HL-60 (cell line): Measurements from ENCODE around the gene HDAC9.

Source experiments
- DNase-seq, 2 experiments: peaks; one replicate each; pipeline ENCODE4 v3.0.0-alpha.2; 2010 to 2020; ENCODE audit warnings: low read depth in 1 of 2, low spot score in 1 of 2
- H3K27ac ChIP-seq: fragments of 250-450 bp; sonication (Bioruptor Pico); replicated peaks from 2 replicates; pipeline ENCODE4 v1.5.1; 2020; ENCODE audit warnings: mild to moderate bottlenecking, moderate library complexity
- H3K27me3 ChIP-seq: fragments of 250-450 bp; sonication (Bioruptor Pico); 2 replicates; pipeline ENCODE4 v1.5.1; 2021; ENCODE audit warnings: mild to moderate bottlenecking, moderate library complexity; ENCODE audit not compliant: insufficient read depth, poor library complexity, severe bottlenecking
- H3K4me3 ChIP-seq: replicated peaks from 2 replicates; pipeline ENCODE4 v1.5.1; 2011; ENCODE audit warnings: mild to moderate bottlenecking, control low read depth, low read length; ENCODE audit not compliant: insufficient read depth
- GABPA ChIP-seq: IDR thresholded peaks from 2 replicates; pipeline ENCODE4 v1.6.1; 2012; ENCODE audit warnings: low read depth
- POLR2AphosphoS5 ChIP-seq: IDR thresholded peaks from 2 replicates; pipeline ENCODE4 v1.6.1; 2012; ENCODE audit warnings: low read depth
- SPI1 ChIP-seq: IDR thresholded peaks from 2 replicates; pipeline ENCODE4 v1.6.1; 2012; ENCODE audit warnings: low read depth, mild to moderate bottlenecking, borderline replicate concordance
- TF ChIP-seq, protein P1 (sequence below): IDR thresholded peaks from one replicate; pipeline ENCODE4 v1.5.1; 2011; ENCODE audit warnings: low read length, control low read depth, inconsistent platforms; ENCODE audit not compliant: insufficient read depth
- TF ChIP-seq, protein P2 (sequence below): IDR thresholded peaks from 2 replicates; pipeline ENCODE4 v1.6.1; 2012; ENCODE audit warnings: low read depth; ENCODE audit not compliant: insufficient replicate concordance

HDAC9 gene

DNA sequence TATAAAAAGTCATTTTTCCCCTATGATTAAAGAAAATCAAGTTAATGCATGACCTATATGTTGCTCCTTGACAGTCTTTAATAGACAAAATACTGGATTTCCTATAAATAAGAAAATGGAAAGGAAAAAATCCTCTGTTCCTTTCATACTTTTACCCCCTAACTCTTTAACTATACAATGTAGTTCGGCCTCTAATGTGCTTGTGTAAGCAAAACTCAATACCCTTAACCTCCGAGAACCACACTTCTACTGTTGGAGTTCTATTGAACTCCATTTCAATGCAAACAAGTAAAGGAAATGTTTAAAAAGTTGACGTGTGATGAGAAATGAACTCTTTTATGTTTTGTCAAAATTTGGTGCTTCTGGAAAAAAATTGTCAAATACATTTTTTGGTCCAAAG lies 36.0 kb downstream of the HDAC9 start:
- no peaks in the 10 kb centered on the region for H3K27me3 ChIP-seq
- TF ChIP-seq POLR2AphosphoS5 = no peak
- no peak for TF ChIP-seq SPI1
- TF ChIP-seq, protein P1, sequence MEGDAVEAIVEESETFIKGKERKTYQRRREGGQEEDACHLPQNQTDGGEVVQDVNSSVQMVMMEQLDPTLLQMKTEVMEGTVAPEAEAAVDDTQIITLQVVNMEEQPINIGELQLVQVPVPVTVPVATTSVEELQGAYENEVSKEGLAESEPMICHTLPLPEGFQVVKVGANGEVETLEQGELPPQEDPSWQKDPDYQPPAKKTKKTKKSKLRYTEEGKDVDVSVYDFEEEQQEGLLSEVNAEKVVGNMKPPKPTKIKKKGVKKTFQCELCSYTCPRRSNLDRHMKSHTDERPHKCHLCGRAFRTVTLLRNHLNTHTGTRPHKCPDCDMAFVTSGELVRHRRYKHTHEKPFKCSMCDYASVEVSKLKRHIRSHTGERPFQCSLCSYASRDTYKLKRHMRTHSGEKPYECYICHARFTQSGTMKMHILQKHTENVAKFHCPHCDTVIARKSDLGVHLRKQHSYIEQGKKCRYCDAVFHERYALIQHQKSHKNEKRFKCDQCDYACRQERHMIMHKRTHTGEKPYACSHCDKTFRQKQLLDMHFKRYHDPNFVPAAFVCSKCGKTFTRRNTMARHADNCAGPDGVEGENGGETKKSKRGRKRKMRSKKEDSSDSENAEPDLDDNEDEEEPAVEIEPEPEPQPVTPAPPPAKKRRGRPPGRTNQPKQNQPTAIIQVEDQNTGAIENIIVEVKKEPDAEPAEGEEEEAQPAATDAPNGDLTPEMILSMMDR = no peak
- TF ChIP-seq, protein P2, sequence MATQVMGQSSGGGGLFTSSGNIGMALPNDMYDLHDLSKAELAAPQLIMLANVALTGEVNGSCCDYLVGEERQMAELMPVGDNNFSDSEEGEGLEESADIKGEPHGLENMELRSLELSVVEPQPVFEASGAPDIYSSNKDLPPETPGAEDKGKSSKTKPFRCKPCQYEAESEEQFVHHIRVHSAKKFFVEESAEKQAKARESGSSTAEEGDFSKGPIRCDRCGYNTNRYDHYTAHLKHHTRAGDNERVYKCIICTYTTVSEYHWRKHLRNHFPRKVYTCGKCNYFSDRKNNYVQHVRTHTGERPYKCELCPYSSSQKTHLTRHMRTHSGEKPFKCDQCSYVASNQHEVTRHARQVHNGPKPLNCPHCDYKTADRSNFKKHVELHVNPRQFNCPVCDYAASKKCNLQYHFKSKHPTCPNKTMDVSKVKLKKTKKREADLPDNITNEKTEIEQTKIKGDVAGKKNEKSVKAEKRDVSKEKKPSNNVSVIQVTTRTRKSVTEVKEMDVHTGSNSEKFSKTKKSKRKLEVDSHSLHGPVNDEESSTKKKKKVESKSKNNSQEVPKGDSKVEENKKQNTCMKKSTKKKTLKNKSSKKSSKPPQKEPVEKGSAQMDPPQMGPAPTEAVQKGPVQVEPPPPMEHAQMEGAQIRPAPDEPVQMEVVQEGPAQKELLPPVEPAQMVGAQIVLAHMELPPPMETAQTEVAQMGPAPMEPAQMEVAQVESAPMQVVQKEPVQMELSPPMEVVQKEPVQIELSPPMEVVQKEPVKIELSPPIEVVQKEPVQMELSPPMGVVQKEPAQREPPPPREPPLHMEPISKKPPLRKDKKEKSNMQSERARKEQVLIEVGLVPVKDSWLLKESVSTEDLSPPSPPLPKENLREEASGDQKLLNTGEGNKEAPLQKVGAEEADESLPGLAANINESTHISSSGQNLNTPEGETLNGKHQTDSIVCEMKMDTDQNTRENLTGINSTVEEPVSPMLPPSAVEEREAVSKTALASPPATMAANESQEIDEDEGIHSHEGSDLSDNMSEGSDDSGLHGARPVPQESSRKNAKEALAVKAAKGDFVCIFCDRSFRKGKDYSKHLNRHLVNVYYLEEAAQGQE = no peak
- no peak for TF ChIP-seq GABPA
- DNase-seq = no peak
- no peak overlapping the region for H3K4me3 ChIP-seq
- H3K27ac ChIP-seq = no peak overlapping the region

DNA sequence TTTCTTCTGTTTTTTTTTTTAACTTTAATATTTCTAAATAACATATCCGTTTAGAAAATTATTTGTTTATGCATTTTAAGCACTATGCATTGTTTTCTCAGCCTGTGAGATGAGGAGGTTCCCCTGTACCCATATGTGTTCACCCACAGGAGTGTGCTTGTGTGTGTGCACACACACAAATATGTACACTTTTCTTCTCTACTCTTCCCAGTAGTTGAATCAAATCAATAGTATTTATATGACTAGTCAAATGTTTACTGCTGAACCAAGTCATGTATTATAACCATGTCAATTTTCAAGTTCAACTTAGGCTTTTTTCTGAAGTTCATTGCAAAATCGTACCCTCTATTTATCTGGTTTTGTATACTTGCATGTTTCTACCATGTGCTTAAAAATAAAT lies 37.3 kb downstream of the HDAC9 start:
- no peak overlapping the region for H3K27ac ChIP-seq
- no peak overlapping the region for H3K4me3 ChIP-seq
- no peaks in the 10 kb centered on the region for H3K27me3 ChIP-seq
- no peak for TF ChIP-seq POLR2AphosphoS5
- TF ChIP-seq, protein P1 = no peak
- DNase-seq = no peak

DNA sequence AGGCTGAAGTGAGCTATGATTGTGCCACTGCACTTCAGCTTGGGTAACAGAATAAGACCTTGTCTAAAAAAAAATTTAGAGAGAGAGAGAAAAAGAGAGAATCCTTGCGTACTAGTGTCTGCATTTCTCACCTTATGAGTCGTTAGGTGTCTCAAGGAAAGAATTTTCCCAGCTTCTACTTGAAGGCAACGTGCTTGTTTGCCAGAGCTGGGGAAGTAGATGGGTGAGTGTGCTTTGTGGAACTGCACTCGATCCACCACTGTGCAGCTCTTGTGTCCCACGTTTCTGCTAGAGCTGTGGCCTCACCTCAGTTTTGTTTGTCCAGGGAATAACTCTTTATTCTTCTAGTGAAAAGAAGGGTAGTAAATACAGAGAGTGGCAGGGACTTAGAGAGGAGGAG lies 38.9 kb downstream of the HDAC9 start:
- Histone ChIP-seq H3K27ac (no peak overlapping the region), H3K4me3 (no peak overlapping the region), H3K27me3 (no peaks in the 10 kb centered on the region)
- DNase-seq = no peak
- no peak for TF ChIP-seq SPI1
- no peak for TF ChIP-seq GABPA
- TF ChIP-seq, protein P1 = no peak
- TF ChIP-seq, protein P2 = no peak
- no peak for TF ChIP-seq POLR2AphosphoS5

DNA sequence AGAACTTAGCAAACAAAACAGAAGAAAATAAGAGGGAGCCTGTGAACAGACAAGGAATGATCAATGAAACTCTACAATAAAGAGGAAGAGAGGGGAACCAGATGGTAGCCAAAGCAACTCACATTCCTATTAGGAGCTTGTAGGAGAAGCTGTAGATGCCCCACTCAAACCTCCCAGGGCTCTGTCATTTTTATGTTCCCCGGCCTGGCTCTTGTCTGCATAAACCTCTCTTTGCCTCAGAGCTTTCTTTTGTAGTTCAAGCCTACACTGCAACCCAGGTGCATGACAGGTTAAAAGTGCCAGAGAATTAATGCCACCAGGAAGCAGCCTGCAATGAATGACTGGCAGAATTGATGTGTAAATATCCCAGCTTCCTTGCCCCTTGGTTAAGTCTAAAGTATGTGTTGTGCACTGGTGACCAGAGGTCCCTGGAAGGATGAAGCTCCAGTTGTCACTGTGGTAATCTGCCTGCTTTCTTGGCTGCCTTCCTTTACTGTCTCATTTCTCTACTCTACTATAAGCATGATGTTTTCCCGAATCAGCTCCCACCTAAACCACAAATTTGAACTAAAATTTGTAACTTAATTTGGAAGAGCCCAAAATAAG lies 40.4 kb downstream of the HDAC9 start:
- no peak for TF ChIP-seq GABPA
- no peak for TF ChIP-seq SPI1
- TF ChIP-seq, protein P1 = no peak
- TF ChIP-seq, protein P2 = no peak
- no peak for TF ChIP-seq POLR2AphosphoS5
- Histone ChIP-seq H3K27me3 (no peaks in the 10 kb centered on the region), H3K27ac (no peak overlapping the region), H3K4me3 (no peak overlapping the region)
- DNase-seq = no peak
